ENCODE measurements around the gene SULF2.

The SULF2 gene

GRCh38 chr20:47762699-47763268 is 22.5 kb downstream of the SULF2 start:
- DNase-seq (ENCODE audit: low read depth): no peak

- DNase-seq (ENCODE audit: low read depth): no peak
These were observed 23.7 kb downstream of the SULF2 start for GRCh38 chr20:47761482-47762047.

- DNase-seq (ENCODE audit: low read depth): no peak
These were observed 24.4 kb downstream of the SULF2 start for GRCh38 chr20:47760686-47761481.

GRCh38 chr20:47758517-47759450 is 26.5 kb downstream of the SULF2 start:
- DNase-seq (ENCODE audit: low read depth): no peak

- DNase-seq (ENCODE audit: low read depth): no peak
These were observed 27.9 kb downstream of the SULF2 start for GRCh38 chr20:47757145-47758035.

- DNase-seq (ENCODE audit: low read depth): no peak
These were observed 30.2 kb downstream of the SULF2 start for GRCh38 chr20:47754946-47755652.

GRCh38 chr20:47754388-47754715 is 30.9 kb downstream of the SULF2 start:
- DNase-seq (ENCODE audit: low read depth): no peak

GRCh38 chr20:47753576-47754387 is 31.5 kb downstream of the SULF2 start:
- no peak for DNase-seq (ENCODE audit: low read depth)

GRCh38 chr20:47751449-47751848 is 33.8 kb downstream of the SULF2 start:
- no peak for DNase-seq (ENCODE audit: low read depth)

- no peak for DNase-seq (ENCODE audit: low read depth)
These were observed 35.9 kb downstream of the SULF2 start for GRCh38 chr20:47749339-47749738.

- DNase-seq (ENCODE audit: low read depth): no peak
These were observed 36.5 kb downstream of the SULF2 start for GRCh38 chr20:47748823-47749222.

GRCh38 chr20:47748069-47748468 is 37.2 kb downstream of the SULF2 start:
- no peak for DNase-seq (ENCODE audit: low read depth)

- DNase-seq (ENCODE audit: low read depth): no peak
These were observed 37.6 kb downstream of the SULF2 start for GRCh38 chr20:47747669-47748031.

- DNase-seq (ENCODE audit: low read depth): no peak
These were observed 40.5 kb downstream of the SULF2 start for GRCh38 chr20:47744803-47745202.

- no peak for DNase-seq (ENCODE audit: low read depth)
These were observed 41.6 kb downstream of the SULF2 start for GRCh38 chr20:47743671-47744070.

GRCh38 chr20:47741669-47742608 is 43.3 kb downstream of the SULF2 start:
- no peak for DNase-seq (ENCODE audit: low read depth)

GRCh38 chr20:47740862-47741184 is 44.5 kb downstream of the SULF2 start:
- no peak for DNase-seq (ENCODE audit: low read depth)

GRCh38 chr20:47740121-47740861 is 45.0 kb downstream of the SULF2 start:
- no peak for DNase-seq (ENCODE audit: low read depth)

Measured in EH (cell line).